K562 (cell line): ENCODE results near the gene PBRM1. TPM values are rescaled to one million over a fixed set of nuclear protein-coding genes. Genes with fewer than 3 reads are reported as not detected.

ENCODE experiments used
- ATAC-seq: fragments of 200-7000 bp; cut with Tn5 transposase; 3 replicates; pipeline ENCODE4 v1.9.1; 2020; ENCODE audit warnings: moderate library complexity
- BruUV-seq: library from RNA; stranded (reverse); fragments of 400-500 nt; replicated peaks from 2 replicates; lab custom pipeline; 2021; lab: Mats Ljungman, UMichigan
- CTCF ChIA-PET: fragments of 300-600 bp; formaldehyde crosslinking; extraction: SDS; loops from one replicate; lab custom pipeline; 2021; ENCODE audit warnings: low intra/inter-chr PET ratio; lab: Yijun Ruan, JAX
- POLR2A ChIA-PET: fragments of 300-600, 350-650 bp; sonication (Branson Sonifier 250); formaldehyde crosslinking; extraction: SDS; loops from one replicate; lab custom pipeline; 2021; ENCODE audit warnings: antibody characterized with exemption, inconsistent platforms; lab: Yijun Ruan, JAX
- DNase-seq, 4 experiments: peaks; one replicate each; pipeline versions ENCODE4 v3.0.0 to v3.0.0-alpha.2; 2011 to 2018; ENCODE audit warnings: low spot score in 3 of 4, mixed read lengths in 3 of 4; ENCODE audit errors: extremely low read depth in 1 of 4
- FAIRE-seq: peaks from 2 replicates; lab custom pipeline; 2011; peaks lifted over from hg19 to GRCh38; lab: Jason Lieb, UNC
- H2AFZ ChIP-seq: 2 replicates; pipeline ENCODE4 v1.6.0; 2011; ENCODE audit warnings: low read depth, low read length, control low read depth, inconsistent platforms
- H3K27ac ChIP-seq: fragments of 200-600 bp; 3 replicates; pipeline ENCODE4 v1.8.0; 2011; ENCODE audit warnings: low read depth, mild to moderate bottlenecking, control low read depth, inconsistent platforms, low read length, moderate library complexity, mixed read lengths; ENCODE audit errors: extremely low read depth
- H3K27me3 ChIP-seq, 2 experiments: fragments of 300-600 bp in 1 of 2; 2 replicates in 1 of 2; 3 replicates in 1 of 2; pipeline versions ENCODE4 v1.6.0 to v1.8.0; 2011; ENCODE audit warnings: inconsistent platforms in 2 of 2, low read length in 2 of 2, mild to moderate bottlenecking in 1 of 2, mixed read lengths in 1 of 2, moderate library complexity in 1 of 2; ENCODE audit not compliant: control insufficient read depth in 2 of 2, insufficient read depth in 2 of 2
- H3K36me3 ChIP-seq: fragments of 300-600 bp; 3 replicates; pipeline ENCODE4 v1.8.0; 2011; ENCODE audit warnings: mild to moderate bottlenecking, low read length, inconsistent platforms; ENCODE audit not compliant: control insufficient read depth, insufficient read depth
- H3K4me1 ChIP-seq, 2 experiments: fragments of 200-600 bp in 1 of 2; replicated peaks in 1 of 2; 2 replicates in 1 of 2; 3 replicates in 1 of 2; pipeline versions ENCODE4 v1.5.1 to v1.8.0; 2011; ENCODE audit warnings: inconsistent platforms in 2 of 2, low read length in 2 of 2, mild to moderate bottlenecking in 1 of 2, mixed read lengths in 1 of 2, moderate library complexity in 1 of 2; ENCODE audit not compliant: control insufficient read depth in 2 of 2, insufficient read depth in 2 of 2
- H3K4me2 ChIP-seq: 2 replicates; pipeline ENCODE4 v1.6.1; 2011; ENCODE audit warnings: low read length, control low read depth, inconsistent platforms, mixed read lengths; ENCODE audit not compliant: insufficient read depth
- H3K4me3 ChIP-seq: fragments of 200-600 bp; sonication (generic), shearing (Covaris generic); 2 replicates; pipeline ENCODE4 v1.5.1; 2016; ENCODE audit warnings: control low read depth, inconsistent platforms
- H3K79me2 ChIP-seq: fragments of 200-600 bp; 3 replicates; pipeline ENCODE4 v1.8.0; 2011; ENCODE audit warnings: low read length, inconsistent platforms; ENCODE audit not compliant: control insufficient read depth, insufficient read depth
- H3K9ac ChIP-seq, 2 experiments: 2 replicates each; pipeline versions ENCODE4 v1.6.0 to v1.6.1; 2011; ENCODE audit warnings: low read depth in 2 of 2, low read length in 2 of 2, control low read depth in 1 of 2, inconsistent platforms in 1 of 2, mild to moderate bottlenecking in 1 of 2, mixed read lengths in 1 of 2; ENCODE audit not compliant: insufficient read depth in 1 of 2
- H3K9me1 ChIP-seq: one replicate; pipeline ENCODE4 v1.6.0; 2011; ENCODE audit warnings: inconsistent platforms, mild to moderate bottlenecking, low read length, moderate library complexity; ENCODE audit not compliant: control insufficient read depth, insufficient read depth
- H3K9me3 ChIP-seq: replicated peaks from 2 replicates; pipeline ENCODE4 v1.5.1; 2011; ENCODE audit warnings: low read depth, low read length, inconsistent platforms; ENCODE audit not compliant: control insufficient read depth, insufficient read depth
- H4K20me1 ChIP-seq: replicated peaks from 2 replicates; pipeline ENCODE4 v1.6.1; 2011; ENCODE audit warnings: low read length, inconsistent platforms, mixed read lengths; ENCODE audit not compliant: control insufficient read depth, insufficient read depth
- BCL6 ChIP-seq: fragments of 250-450 bp; sonication (Bioruptor Pico); IDR thresholded peaks from 2 replicates; pipeline ENCODE4 v1.4.0; 2020
- EP300 ChIP-seq: IDR thresholded peaks from 2 replicates; pipeline ENCODE4 v1.6.1; 2012; ENCODE audit warnings: low read length, improper control_type of control experiment
- ETV6 ChIP-seq, 3 experiments: fragments of 150-350 bp in 1 of 3; sonication (generic) in 1 of 3; formaldehyde crosslinking in 1 of 3; IDR thresholded peaks; 2 replicates each; pipeline versions ENCODE4 v1.6.1 to v1.8.0; 2014 to 2022; ENCODE audit warnings: borderline replicate concordance in 2 of 3, low read depth in 2 of 3, antibody characterized with exemption in 1 of 3, low read length in 1 of 3, mild to moderate bottlenecking in 1 of 3, missing genetic modification reagents in 1 of 3
- MEF2A ChIP-seq: IDR thresholded peaks from 2 replicates; pipeline ENCODE4 v1.6.1; 2011; ENCODE audit warnings: low read depth, mild to moderate bottlenecking, low read length, moderate library complexity; ENCODE audit not compliant: control insufficient read depth
- NCOA4 ChIP-seq: fragments of 450-650 bp; IDR thresholded peaks from 2 replicates; pipeline ENCODE4 v1.6.1; 2018; ENCODE audit warnings: mild to moderate bottlenecking; ENCODE audit not compliant: partially characterized antibody
- POLR2B ChIP-seq: fragments of 450-650 bp; IDR thresholded peaks from 2 replicates; pipeline ENCODE4 v1.6.1; 2018; ENCODE audit warnings: low read depth; ENCODE audit not compliant: partially characterized antibody
- RCOR1 ChIP-seq, 2 experiments: IDR thresholded peaks; 2 replicates each; pipeline ENCODE4 v1.6.1; 2012; ENCODE audit warnings: low read depth in 2 of 2, low read length in 2 of 2, borderline replicate concordance in 1 of 2, improper control_type of control experiment in 1 of 2
- SMAD4 ChIP-seq: fragments of 250-450 bp; sonication (Bioruptor Pico); conservative IDR thresholded peaks from 2 replicates; pipeline ENCODE4 v1.8.0; 2021; ENCODE audit warnings: inconsistent platforms, mild to moderate bottlenecking, moderate library complexity
- ZFP1 ChIP-seq: fragments of 450-650 bp; formaldehyde crosslinking; IDR thresholded peaks from 2 replicates; pipeline ENCODE4 v1.4.0; 2020; ENCODE audit warnings: mild to moderate bottlenecking, mixed read lengths
- ZNF589 ChIP-seq: fragments of 200-800 bp; sonication (Bioruptor generic); IDR thresholded peaks from 2 replicates; pipeline ENCODE4 v1.6.1; 2016; ENCODE audit warnings: low read depth, missing genetic modification characterization, missing compliant biosample characterization
- ZNF766 ChIP-seq: fragments of 200-800 bp; sonication (Bioruptor generic); conservative IDR thresholded peaks from 2 replicates; pipeline ENCODE4 v1.6.1; 2016; ENCODE audit warnings: missing genetic modification characterization, missing compliant biosample characterization
- WGBS: fragments of 100-300 bp; shearing (Covaris generic); methylation state at CpG from one replicate; pipeline ENCODE4 v1.1.6; 2016; ENCODE audit warnings: low coverage, mixed read lengths; ENCODE audit not compliant: insufficient coverage; ENCODE audit errors: missing lambda C conversion rate; 5-methylcytosine and 5-hydroxymethylcytosine counted together
- in situ Hi-C: fragments of 300-500 bp; cut with MboI; formaldehyde crosslinking; loops from 4 replicates; pipeline ENCODE4 v1.15.0; 2018; ENCODE audit warnings: inconsistent platforms, mixed read lengths
- intact Hi-C: fragments of 100-400 bp; cut with micrococcal nuclease; formaldehyde crosslinking; loops from 2 replicates; pipeline ENCODE4 v1.14.2; 2022
- polyA plus RNA-seq, 8 experiments: library from polyadenylated mRNA; depleted of rRNA in 4 of 8; stranded (reverse) in 5 of 8; unstranded in 3 of 8; fragments of >200 nt; fragmentation: Nextera tagmentation in 2 of 8; fragmentation: Illumina TruSeq in 1 of 8; extraction: Ambion mirVana in 2 of 8; extraction: Trizol in 1 of 8; gene quantifications; 2 replicates each; pipeline versions ENCODE4 v1.2.1 to v1.2.3, GENCODE V29; 2011 to 2014; ENCODE audit warnings: inconsistent platforms in 1 of 8, missing spikeins in 1 of 8
- total RNA-seq, 7 experiments: library from RNA; depleted of rRNA in 6 of 7; stranded (reverse); fragments of >200 nt in 6 of 7; fragmentation: Illumina TruSeq in 2 of 7; extraction: Trizol in 2 of 7; gene quantifications; 2 replicates each; pipeline versions ENCODE4 v1.2.1 to v1.2.3, GENCODE V29; 2011 to 2021; ENCODE audit warnings: low replicate concordance in 1 of 7
- TF ChIP-seq, protein P1 (sequence below): fragments of 150-350 bp; conservative IDR thresholded peaks from 2 replicates; pipeline ENCODE4 v1.6.1; 2014; ENCODE audit warnings: low read length
- TF ChIP-seq, protein P2 (sequence below): fragments of 450-650 bp; conservative IDR thresholded peaks from 2 replicates; pipeline ENCODE4 v1.6.1; 2016; ENCODE audit warnings: missing genetic modification characterization, low read depth, mild to moderate bottlenecking, missing compliant biosample characterization, moderate library complexity

The PBRM1 gene
- total and polyA plus RNA-seq, 9 of the 15 experiments (the other 6 are each of a cell fraction or from before 2014, with no cell fraction given), result 3.9 to 31.8 (median 19.0) TPM

DNA sequence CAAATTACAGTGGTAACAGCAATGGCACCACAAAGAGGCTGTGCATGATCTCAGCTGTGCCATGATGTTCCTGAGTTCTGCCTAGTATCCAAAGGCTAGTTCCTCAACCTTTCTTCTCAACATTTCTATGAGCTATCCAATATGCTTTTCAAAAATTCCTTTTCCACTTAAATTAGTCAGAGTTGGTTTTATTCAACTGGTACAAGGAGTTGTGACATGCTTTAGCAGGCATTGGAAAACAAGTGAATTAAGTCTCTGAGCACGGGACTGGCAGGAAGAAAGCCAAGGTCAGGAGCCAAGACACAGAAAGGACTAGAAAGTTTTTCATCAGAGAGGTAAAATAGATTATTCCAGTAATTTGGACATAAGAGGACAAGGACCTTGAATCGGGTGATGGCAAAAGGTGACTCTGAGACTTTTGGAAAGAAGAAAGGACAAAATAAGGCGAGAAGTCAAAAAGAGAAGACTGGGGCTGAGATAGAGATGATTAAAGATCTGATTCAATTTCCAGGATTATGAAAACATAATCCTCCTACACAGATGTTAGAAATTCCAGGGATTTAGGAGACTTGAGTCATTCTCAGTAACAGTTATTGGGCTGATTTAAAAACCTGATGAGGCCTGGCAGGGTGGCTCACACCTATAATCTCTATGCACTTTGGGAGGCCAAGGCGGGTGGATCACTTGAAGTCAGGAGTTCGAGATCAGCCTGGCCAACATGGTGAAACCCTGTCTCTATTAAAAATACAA lies 36.1 kb downstream of the PBRM1 start:
- Histone ChIP-seq H2AFZ (no peak overlapping the region), H3K9ac (no peak overlapping the region), H3K9me3 (no peaks in the 10 kb centered on the region), H3K27me3 (no peaks in the 10 kb centered on the region), H3K4me1 (peaks cover 0 to 8% of the 10 kb centered on the region in 2 experiments; a peak in 3 of 5 replicates), H3K9me1 (no peaks in the 10 kb centered on the region), H4K20me1 (no peaks in the 10 kb centered on the region), H3K79me2 (no peaks in the 10 kb centered on the region), H3K4me2 (no peak overlapping the region), H3K4me3 (no peak overlapping the region), H3K27ac (no peak overlapping the region), H3K36me3 (peaks cover 60% of the 10 kb centered on the region)
- intact Hi-C loops, result no loop called here
- POLR2A ChIA-PET, result no interaction called here
- WGBS, result 81% methylated on average over 4 of the region's 5 CpGs
- no TSS peak for BruUV-seq
- in situ Hi-C loops, result no loop called here
- ATAC-seq, result no peak
- no peak for FAIRE-seq
- TF ChIP-seq POLR2B (no peak), ZNF589 (no peak), EP300 (no peak), SMAD4 (no peak), NCOA4 (no peak), ZFP1 (CRISPR knock-in tag) (no peak), MEF2A (no peak), ZNF766 (no peak), RCOR1 (IDR thresholded peaks at IDR 0.05; ENCODE audit: borderline replicate concordance in 1 of 2, low read depth in 2 of 2, low read length in 2 of 2) (no peak), ETV6 (IDR thresholded peaks at IDR 0.05; ENCODE audit: borderline replicate concordance in 1 of 2, low read depth in 2 of 2, low read length in 1 of 2) (no peak), ETV6 (CRISPR knock-in tag; IDR thresholded peaks at IDR 0.05; ENCODE audit: borderline replicate concordance) (no peak), BCL6 (CRISPR knock-in tag) (no peak)
- TF ChIP-seq, protein P1, sequence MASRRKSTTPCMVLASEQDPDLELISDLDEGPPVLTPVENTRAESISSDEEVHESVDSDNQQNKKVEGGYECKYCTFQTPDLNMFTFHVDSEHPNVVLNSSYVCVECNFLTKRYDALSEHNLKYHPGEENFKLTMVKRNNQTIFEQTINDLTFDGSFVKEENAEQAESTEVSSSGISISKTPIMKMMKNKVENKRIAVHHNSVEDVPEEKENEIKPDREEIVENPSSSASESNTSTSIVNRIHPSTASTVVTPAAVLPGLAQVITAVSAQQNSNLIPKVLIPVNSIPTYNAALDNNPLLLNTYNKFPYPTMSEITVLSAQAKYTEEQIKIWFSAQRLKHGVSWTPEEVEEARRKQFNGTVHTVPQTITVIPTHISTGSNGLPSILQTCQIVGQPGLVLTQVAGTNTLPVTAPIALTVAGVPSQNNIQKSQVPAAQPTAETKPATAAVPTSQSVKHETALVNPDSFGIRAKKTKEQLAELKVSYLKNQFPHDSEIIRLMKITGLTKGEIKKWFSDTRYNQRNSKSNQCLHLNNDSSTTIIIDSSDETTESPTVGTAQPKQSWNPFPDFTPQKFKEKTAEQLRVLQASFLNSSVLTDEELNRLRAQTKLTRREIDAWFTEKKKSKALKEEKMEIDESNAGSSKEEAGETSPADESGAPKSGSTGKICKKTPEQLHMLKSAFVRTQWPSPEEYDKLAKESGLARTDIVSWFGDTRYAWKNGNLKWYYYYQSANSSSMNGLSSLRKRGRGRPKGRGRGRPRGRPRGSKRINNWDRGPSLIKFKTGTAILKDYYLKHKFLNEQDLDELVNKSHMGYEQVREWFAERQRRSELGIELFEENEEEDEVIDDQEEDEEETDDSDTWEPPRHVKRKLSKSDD, result no peak
- TF ChIP-seq, protein P2, sequence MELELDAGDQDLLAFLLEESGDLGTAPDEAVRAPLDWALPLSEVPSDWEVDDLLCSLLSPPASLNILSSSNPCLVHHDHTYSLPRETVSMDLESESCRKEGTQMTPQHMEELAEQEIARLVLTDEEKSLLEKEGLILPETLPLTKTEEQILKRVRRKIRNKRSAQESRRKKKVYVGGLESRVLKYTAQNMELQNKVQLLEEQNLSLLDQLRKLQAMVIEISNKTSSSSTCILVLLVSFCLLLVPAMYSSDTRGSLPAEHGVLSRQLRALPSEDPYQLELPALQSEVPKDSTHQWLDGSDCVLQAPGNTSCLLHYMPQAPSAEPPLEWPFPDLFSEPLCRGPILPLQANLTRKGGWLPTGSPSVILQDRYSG (tag), result no peak
- DNase-seq, result no peak
- CTCF ChIA-PET, result interaction anchor here (0.7 to 1.1 kb wide), 2 partner anchors 16 to 202 kb away, joined by 3 read pairs; no protein-coding TSS in a partner anchor
